C1 segment of cervical spinal cord (tissue), 14 donors: ENCODE measurements around the gene MVK.
"Not testable (repeated sequence)": the region's sequence is repeated elsewhere in the genome, so short reads cannot be mapped to it uniquely, and the experiment has no call there.

ENCODE experiments used
- DNase-seq, 14 donors: peaks; one replicate each; lab custom pipeline; 2025; lab: John Stamatoyannopoulos, UW

Gene MVK

DNA sequence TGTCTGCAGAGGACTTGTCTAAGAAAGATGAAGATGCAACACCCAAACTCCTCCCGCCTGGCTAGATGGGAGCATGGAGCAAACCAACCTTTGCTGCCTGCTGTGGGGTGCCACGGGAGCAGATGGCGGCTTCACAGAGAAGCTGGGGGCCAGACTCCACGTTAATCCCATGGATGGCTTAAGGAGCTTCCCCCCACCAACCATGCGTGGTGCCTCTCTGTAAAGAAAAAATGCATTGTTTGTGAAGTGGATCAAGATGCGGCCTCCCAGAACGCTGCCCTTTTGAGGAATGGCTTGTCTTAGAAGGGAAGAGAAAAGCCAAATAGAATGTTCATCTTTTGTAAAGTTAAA lies 15.6 kb downstream of the MVK start:
- DNase-seq = no peak

DNA sequence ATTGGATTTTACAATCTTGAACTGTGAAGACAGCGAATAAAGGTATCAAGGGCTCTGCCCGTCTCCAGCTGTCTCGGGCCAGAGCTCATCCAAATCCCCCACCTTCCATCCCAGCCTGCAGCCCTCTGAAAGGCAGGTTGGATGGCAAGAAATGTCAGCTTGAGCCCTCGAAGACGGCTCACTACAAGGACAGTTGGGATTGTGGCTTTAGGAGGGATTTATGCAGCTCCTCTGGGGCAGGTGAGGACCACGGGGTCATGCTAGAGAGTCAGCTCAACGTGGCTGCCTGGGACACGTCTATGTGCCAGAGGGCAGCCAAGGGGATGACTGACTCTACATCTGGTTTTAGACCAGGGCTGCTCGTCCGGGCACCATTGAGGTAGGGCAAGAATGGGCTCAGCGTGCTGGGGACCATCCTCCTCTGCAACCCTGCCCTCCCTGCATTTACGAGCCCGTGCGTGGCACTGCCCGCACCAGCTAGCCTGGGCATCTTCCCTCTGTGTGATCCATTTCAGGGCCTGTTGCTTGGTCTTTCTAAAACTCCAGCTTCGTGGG lies 16.2 kb downstream of the MVK start:
- DNase-seq = no peak

DNA sequence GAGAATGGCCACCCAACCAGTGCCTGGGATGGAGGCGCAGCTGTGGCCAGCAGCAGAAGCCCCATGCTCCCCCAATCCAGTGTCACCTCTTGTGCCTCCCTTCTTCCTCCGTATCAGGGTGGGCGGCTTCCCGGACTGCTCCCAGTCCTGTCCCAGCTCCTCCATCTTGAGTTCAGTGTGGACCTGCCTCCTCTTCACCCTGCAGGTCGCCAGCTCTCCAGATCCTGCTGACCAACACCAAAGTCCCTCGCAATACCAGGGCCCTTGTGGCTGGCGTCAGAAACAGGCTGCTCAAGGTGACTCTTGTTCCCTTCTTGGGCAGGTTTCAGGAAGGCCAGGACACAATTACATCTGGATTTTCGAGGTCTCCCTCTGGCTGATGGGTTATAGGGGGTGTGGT lies 17.0 kb downstream of the MVK start:
- no peak for DNase-seq

DNA sequence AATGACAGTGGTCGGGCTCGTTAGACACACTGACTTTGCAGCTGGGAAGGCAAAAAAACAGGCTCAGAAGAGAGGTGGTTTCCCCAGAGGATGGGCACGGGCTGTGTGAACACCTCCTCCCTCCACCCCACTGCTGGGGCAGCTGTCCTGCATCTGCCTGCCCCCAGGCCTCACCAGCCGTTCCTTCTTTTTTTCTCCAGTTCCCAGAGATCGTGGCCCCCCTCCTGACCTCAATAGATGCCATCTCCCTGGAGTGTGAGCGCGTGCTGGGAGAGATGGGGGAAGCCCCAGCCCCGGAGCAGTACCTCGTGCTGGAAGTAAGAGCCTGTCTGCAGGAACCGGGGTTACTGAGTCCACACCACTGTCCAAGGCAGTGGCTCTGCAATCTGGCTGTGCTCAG lies 17.4 kb downstream of the MVK start:
- DNase-seq = no peak

DNA sequence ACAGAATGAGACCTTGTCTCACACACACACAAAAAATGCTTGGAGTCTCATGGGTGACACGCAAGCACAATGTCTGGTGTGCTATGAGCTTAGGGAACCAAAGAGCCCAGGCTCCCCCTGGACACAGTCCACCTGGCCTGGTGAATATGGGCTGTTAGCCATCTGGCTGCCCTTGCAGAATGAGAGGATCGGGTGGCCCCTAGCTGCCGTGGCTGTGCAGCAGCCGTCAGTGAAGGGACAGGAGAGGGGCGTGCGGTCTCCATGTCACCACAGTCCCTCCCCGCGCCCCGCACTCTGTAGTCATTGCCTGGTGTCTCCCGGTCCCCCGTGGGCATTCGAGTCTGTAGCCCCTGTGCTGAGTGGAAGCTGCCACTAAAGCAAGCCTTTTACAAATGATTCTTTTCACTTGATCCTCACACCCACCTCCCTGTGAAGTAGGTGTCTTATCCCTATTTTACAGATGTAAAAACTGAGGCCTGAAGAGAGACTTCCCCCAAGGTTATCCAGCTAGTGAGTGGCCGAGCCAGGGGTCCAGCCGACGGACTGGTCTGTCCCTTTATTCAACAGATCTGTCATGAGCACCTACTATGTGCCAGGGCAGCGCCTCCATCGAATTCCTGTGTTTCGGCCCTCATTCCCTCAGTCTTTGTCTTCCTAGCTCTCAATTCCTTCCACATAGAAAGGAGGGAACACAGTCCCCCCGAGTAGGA lies 18.8 kb downstream of the MVK start:
- peak in 1 of 14 donors; percentile 15 for DNase-seq

DNA sequence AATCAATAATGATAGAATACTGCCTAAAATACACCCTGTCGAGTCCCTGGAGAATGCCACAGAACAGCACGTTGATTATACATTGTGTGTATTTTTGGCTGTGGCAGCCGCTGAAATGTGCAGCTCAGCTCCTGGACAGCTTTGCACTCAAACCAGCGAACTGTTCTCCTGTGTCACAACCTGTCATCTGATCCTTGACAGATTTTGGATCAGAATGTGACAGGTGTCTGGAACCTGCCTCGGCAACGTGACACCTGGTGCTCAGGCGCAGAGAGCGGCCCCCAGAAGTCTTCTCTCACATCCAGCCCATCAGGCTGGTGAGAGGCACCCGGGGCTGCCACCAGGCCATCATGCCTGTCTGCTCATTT lies 19.3 kb downstream of the MVK start:
- DNase-seq = peak in 1 of 14 donors; percentile 26

DNA sequence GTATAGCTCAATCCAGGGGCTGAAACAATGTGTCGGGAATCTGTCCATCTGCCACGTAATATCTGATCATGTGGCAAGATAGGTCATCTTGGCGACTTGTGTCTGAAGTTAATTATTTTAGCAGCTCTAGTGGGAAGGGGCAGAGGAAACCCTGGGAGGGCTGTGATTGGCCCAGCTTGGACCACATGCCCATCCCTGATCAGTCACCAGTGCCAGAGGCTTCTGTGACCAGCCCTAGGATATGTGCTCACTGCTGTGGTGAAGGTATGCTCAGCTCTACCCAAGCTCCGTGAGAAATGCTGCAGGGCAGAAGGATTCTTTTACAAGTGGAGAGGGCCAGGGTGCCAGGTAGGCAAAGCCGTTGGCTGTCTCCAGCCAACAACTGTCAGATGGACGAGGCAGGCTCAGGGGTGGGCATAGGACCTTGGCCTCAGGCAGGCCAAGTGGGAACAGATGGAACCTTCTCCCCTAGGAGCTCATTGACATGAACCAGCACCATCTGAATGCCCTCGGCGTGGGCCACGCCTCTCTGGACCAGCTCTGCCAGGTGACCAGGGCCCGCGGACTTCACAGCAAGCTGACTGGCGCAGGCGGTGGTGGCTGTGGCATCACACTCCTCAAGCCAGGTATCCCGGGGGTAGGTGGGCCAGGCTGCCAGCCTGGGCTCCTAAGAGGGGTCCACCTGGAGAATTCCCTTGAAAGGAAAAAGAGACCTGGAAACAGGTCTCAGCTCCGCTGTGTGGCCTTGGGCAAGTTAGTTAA lies 21.1 kb downstream of the MVK start:
- peak in 1 of 14 donors; percentile 79 for DNase-seq

DNA sequence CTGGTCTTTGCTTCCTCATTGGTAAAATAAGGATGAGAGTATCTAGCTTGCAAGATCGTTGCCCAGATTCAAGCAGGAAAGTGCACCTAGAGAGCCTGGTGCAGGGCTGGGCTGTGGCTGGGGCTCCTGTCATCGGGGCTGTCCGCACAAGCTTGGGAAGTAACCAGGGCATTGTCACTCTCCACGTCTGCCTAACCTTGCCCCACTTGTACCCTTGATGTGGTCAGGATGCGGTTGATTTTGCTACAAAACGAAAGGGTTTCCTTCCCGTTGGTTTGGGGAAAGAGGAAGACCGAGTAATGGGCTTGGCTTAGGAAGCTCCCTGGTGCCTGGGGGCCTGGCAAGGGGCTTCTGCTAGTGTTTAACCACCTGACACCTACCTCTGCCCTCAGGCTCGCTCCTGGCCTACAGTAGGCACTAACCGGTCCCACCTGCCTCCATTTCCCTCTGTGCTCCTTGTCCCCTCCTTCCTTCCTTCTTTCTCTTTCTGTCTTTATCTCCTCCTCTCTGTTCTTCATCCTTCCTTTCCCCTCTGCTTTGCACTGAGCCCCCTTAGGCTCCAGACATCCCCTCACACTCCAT lies 21.8 kb downstream of the MVK start:
- DNase-seq = no peak

DNA sequence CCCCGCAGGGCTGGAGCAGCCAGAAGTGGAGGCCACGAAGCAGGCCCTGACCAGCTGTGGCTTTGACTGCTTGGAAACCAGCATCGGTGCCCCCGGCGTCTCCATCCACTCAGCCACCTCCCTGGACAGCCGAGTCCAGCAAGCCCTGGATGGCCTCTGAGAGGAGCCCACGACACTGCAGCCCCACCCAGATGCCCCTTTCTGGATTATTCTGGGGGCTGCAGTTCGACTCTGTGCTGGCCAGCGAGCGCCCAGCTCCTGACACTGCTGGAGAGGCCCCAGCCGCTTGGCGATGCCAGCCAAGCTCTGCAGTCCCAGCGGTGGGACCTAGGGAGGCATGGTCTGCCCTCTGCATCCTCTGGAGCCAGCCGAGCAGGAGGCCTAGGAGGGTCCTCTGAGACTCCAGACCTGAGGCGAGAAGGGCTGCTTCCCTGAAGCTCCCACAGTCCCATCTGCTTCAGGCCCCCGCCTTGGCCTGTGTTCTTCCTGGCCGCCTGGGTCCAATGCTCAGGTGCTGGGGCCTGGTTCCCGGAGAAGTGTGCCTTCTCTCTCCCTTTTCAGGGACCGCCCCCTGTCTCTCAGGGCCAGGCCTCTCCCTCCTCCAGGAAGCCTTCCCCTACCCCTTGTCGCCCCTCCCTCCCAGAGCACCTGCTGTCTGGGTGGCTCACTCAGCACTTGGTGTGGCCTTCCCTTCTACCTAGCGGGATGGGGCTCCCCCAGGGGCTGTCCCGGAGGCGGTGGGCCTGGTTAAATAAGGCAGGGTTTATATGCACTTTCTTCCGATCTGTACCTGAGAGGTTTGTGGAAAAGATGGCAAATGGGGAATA lies 23.0 kb downstream of the MVK start:
- DNase-seq = no peak

DNA sequence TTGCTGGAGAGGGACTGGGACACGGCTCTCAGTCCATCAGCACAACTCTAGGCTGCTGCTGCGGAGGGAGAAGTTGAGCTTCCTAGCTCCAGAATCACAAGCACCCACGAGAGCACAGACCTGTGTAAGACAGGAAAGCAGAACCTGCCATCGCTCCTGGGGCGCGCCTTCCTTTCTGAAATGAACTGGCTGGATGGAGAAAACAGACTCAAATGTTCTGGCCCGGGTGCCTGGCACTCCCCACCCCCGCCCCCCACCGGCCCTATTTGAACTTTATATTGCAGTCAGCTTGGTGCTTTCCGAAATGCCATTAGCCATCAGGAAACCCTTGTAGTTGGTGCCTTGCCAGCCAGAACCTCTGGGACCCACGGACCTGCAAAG lies 23.8 kb downstream of the MVK start:
- DNase-seq = peak in 1 of 14 donors; percentile 56

DNA sequence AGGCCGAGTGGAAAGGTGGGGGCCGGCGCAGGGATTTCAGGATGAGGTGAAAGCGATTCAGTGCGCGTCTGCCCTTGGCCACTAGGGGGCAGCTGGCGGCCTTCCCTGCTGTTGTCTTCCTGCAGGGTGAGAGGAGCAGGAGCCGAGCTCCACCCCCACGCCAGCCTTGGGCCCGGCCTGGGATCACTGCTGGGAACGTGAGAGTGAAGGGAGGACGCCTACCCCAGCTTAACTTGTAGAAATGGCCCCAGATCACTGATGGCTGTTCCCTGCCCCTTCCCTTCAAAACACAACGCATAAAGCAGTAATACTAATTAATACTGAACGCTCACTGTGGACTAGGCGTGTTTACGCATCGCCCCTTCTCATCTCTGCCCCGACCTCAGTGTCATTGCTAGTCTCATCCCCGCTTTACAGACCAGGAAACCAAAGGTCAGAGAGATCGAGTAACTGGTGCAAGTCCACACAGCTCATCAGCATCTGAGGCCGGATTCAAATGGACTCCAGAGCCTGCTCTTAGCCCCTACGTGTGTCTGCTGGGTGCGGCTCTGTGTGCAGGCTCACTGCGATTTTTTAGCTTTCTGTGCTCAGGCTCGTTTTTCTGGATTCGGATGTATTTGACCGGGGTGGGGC lies 24.3 kb downstream of the MVK start:
- DNase-seq = peak; percentile 4 to 84 (median 76)

DNA sequence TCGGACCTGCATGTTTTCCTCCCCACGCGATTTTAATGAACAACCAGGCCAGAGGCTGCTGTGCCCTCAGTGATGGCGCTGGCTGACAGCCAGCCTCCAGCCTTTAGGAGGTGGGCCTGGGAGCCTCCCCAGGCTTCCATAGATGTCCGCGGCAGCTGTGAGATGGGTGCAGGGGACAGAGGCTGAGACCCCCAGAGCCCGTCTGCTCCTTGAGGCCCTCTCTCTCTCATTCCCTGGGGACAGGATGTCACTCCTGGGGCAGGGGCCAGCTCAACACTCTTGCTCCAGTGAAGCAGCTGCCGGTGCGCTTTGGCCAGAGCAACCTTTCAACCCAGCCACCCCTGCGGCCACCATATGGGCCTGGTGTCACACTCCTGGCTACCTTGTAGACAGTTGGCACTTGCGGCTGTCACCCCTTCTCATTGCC lies 24.8 kb downstream of the MVK start:
- DNase-seq = no peak

DNA sequence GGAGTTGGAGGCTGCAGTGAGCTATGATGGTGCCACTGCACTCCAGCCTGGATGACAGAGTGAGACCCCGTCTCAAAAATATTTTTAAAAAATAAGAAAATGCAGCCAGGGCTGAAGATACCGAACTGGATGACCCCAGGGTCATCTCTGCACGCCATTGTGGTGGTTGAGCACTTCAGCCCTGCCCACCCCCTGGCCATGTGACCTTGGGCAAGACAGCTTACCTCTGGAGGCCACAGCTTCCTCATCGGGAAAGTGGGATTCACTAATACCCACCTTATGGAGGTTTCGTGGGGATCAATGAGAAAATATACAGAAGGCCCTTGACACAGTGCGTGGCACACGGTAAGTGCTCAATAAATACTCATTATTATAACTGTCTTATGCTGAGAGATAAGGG lies 25.5 kb downstream of the MVK start:
- no peak for DNase-seq

DNA sequence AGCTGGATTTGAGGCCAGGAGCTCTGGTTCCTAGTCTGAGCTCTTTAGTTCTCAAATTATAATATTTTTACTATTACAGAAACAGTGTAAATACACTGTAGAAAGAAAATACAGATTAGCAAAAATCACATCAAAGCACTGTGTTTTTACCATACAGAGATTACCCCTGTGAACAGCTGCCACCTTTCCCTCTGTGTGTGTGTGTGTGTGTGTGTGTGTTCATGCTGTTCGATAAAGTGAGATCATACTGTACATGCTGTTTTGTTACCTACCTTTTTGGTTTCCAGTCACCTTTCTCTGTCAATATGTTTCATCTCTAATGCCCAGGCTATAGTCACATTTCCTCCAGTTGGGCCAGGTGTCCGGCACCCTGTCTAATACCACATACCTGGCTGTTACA lies 26.9 kb downstream of the MVK start:
- DNase-seq = no peak

DNA sequence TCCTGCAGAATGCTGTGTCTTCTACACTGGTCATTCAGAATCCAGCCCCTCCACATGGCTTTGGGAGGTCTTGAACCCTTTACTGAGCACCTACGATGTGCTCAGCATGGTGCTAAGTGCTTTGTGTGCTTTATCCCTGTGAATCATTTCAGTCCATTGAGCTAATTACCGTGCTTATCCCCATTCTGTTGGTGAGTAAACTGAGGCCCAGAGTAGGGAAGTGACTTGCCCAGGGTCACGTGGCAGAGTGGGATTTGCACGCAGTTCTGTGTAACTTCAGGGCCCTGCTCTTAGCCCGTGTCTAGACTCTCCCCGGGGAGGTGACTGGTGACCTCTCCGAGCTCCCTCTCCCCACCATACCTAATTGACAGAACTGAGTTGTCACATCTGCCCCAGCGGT lies 27.4 kb downstream of the MVK start:
- DNase-seq = no peak

DNA sequence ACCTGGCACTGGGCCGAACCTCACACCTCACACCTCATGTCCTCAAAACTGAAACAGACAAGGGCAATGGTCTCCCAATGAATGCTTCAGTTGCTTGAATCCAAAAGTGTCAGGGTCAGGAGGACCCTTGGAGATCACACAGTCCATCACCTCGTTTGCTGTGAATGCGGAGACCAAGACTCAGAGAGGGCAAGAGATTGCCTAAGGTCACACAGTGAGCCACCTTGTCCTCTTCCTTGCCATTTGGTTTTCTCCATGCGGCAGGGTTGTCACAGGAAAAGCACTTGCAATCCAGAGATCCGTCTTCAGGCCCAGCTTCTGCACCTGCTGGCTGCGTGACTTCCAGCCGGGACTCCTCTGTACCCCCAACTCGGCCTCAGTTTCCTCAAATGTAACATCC lies 28.0 kb downstream of the MVK start:
- no peak for DNase-seq

DNA sequence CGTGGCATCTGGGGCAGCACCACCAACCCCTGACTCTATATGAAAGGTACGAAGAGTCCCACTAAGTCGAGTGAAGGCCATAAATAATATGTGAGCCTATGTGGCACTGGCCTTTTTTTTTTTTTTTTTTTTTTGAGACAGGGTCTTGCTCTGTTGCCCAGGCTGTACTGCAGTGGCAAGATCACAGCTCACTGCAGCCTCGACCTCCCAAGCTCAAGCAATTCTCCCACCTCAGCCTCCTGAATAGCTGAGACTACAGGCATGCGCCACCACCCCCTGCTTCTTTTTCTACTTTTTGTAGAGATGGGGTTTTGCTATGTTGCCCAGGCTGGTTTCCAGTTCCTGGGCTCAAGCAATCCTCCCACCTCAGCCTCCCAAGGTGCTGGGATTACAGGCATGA lies 28.5 kb downstream of the MVK start:
- not testable (repeated sequence) for DNase-seq

DNA sequence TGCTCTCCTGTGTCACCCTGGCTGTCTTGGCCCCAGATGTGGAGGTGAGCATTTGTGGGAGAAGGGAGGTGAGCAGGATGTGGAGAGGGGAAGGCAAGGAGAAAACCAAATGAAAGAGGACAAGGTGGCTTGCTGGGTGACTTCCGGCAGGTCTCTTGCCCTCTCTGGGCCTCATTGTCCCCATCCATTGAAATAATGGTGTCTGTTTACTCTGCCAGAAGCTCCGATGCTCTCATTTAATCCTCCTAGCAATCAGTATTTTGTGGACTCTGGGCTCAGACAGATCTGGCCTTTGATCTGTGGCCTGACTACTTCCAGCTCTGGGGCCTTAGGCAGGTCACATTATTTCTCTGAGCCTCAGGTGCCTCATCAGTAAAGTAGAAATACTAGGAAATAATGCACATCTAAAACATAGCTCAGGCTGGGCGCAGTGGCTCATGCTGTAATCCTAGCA lies 30.6 kb downstream of the MVK start:
- DNase-seq = no peak

DNA sequence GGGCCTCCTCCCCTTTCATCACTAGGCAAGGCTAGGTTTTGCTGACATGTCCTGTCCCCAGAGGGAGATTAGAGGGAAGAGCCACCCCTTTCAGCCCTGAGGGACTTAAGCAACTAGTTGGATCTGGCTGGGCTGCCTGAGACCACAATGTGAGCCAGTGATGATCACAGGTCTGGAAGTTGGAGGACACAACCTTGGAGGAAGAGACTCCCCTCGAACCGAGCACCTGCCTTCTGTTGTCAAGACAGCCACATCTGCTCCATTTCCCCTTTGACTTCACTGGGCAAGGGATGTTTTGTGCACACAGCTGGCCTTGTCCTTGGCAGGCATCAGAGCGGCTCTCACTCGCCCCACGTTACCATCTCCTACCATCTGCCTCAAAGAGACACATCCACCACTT lies 31.4 kb downstream of the MVK start:
- no peak for DNase-seq

DNA sequence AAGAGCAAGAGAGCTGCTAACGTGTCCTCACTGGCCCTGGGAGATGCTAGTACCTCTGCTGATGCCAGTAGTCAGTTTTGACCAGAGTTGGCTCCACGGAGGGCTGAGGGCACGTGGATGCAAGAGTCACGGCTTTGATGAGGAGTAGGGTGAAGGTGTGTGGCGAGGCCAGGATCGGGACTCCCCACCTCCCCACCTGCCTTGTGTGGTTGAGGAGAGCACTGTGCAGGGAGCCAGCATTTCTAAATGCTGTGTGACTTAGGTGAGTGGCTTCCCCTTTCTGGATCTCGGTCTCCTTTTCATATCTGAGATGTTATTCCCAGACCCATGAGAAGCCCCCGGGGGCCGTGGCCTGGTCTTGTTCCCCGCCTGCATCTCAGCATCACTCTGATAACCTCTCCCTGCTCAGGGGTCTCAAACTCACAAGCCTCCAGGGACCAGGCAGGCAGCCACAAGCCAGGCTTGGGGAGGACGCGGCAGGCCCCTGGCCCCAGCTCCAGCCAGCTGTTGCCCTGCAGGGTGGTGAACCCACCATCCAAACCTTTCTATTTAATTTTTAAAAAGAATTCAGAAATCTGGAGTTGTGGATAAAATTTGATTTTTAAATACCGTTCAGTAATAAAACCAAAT lies 32.1 kb downstream of the MVK start:
- DNase-seq = peak in 1 of 14 donors; percentile 31
